Esophagus muscularis mucosa (tissue), 4 donors: ENCODE measurements around the gene MAP6. TPM values are rescaled to one million over a fixed set of nuclear protein-coding genes. Genes with fewer than 3 reads are reported as not detected.

ENCODE experiments used
- DNase-seq: peaks from one replicate; pipeline ENCODE4 v3.0.0-alpha.2; 2017; ENCODE audit errors: extremely low spot score
- H3K27ac ChIP-seq, 4 donors: fragments of 200-600 bp; sonication (generic); replicated peaks in 1 of 4; 1 replicate in 3 of 4; 2 replicates in 1 of 4; pipeline ENCODE4 v1.5.1; 2016 to 2019; ENCODE audit warnings: mild to moderate bottlenecking in 1 of 4
- H3K27me3 ChIP-seq, 4 donors: fragments of 200-600 bp; sonication (generic); one replicate each; pipeline versions ENCODE4 v1.5.1 to v1.6.0; 2016 to 2019
- H3K36me3 ChIP-seq, 4 donors: fragments of 200-600 bp; sonication (generic); one replicate each; pipeline ENCODE4 v1.5.1; 2016 to 2019
- H3K4me1 ChIP-seq, 4 donors: fragments of 200-600 bp; sonication (generic); one replicate each; pipeline ENCODE4 v1.5.1; 2016 to 2019
- H3K4me3 ChIP-seq, 4 donors: fragments of 200-600 bp; sonication (generic); 1 replicate in 2 of 4; 2 replicates in 2 of 4; pipeline ENCODE4 v1.5.1; 2016 to 2019; ENCODE audit warnings: mild to moderate bottlenecking in 4 of 4, moderate library complexity in 1 of 4
- H3K9me3 ChIP-seq, 4 donors: fragments of 200-600 bp; sonication (generic); 1 replicate in 3 of 4; 2 replicates in 1 of 4; pipeline ENCODE4 v1.5.1; 2016 to 2019
- CTCF ChIP-seq, 3 experiments: fragments of 200-600 bp in 2 of 3; fragments of 450-650 bp in 1 of 3; sonication (generic) in 2 of 3; IDR thresholded peaks; one replicate each; pipeline ENCODE4 v1.5.1; 2017 to 2019; ENCODE audit warnings: antibody characterized with exemption in 3 of 3, mild to moderate bottlenecking in 2 of 3, moderate library complexity in 1 of 3
- EP300 ChIP-seq: sonication (generic); formaldehyde crosslinking; IDR thresholded peaks from one replicate; pipeline ENCODE4 v1.6.1; 2017; ENCODE audit warnings: antibody characterized with exemption
- POLR2A ChIP-seq: fragments of 450-650 bp; IDR thresholded peaks from one replicate; pipeline ENCODE4 v1.6.1; 2017; ENCODE audit warnings: antibody characterized with exemption, moderate library complexity, mild to moderate bottlenecking, low read depth
- POLR2AphosphoS5 ChIP-seq, 2 donors: sonication (generic); formaldehyde crosslinking; IDR thresholded peaks; one replicate each; pipeline ENCODE4 v1.6.1; 2017; ENCODE audit warnings: antibody characterized with exemption in 2 of 2
- WGBS: methylation state at CpG from one replicate; pipeline ENCODE4 v1.1.5; 2018; 5-methylcytosine and 5-hydroxymethylcytosine counted together
- intact Hi-C: fragments of 100-400 bp; cut with DNase I; formaldehyde crosslinking; loops from one replicate; pipeline ENCODE4 v1.15.1; 2023
- total RNA-seq, 4 donors: library from RNA; depleted of rRNA; stranded (reverse); fragments of >200 nt; gene quantifications; one replicate each; pipeline versions ENCODE4 v1.1.0 to v1.2.1, GENCODE V29; 2016

MAP6 gene
- total RNA-seq, 4 donors from 2014 or later = 20.7 to 43.8 (median 30.5) TPM

GRCh38 chr11:75652936-75653335 lies 15.9 kb downstream of the MAP6 start:
- no peak overlapping the region for H3K4me3 ChIP-seq
- H3K9me3 ChIP-seq = no peaks in the 10 kb centered on the region
- no peaks in the 10 kb centered on the region for H3K27me3 ChIP-seq
- no peak overlapping the region for H3K27ac ChIP-seq
- no peak for DNase-seq
- H3K4me1 ChIP-seq = peaks cover 0 to 38% (median 30%) of the 10 kb centered on the region in 4 donors
- intact Hi-C loops = no loop called here
- H3K36me3 ChIP-seq = no peaks in the 10 kb centered on the region
- 88% methylated on average over 6 of the region's 6 CpGs for WGBS
- TF ChIP-seq POLR2AphosphoS5 (IDR thresholded peaks at IDR 0.05) (no peak), EP300 (no peak), POLR2A (no peak), CTCF (IDR thresholded peaks at IDR 0.05) (no peak)

- intact Hi-C loops = no loop called here
- no peak overlapping the region for H3K27ac ChIP-seq
- H3K27me3 ChIP-seq = no peaks in the 10 kb centered on the region
- peak; percentile 80 for DNase-seq
- H3K4me1 ChIP-seq = peaks cover 0 to 35% (median 29%) of the 10 kb centered on the region in 4 donors
- H3K4me3 ChIP-seq = no peak overlapping the region
- TF ChIP-seq EP300 (no peak), POLR2AphosphoS5 (IDR thresholded peaks at IDR 0.05) (no peak), POLR2A (no peak), CTCF (IDR thresholded peaks at IDR 0.05) (no peak)
- no peaks in the 10 kb centered on the region for H3K9me3 ChIP-seq
- H3K36me3 ChIP-seq = no peaks in the 10 kb centered on the region
- WGBS = 58% methylated on average over 4 of the region's 4 CpGs
Measured at GRCh38 chr11:75651218-75651617, 17.6 kb downstream of the MAP6 start.

GRCh38 chr11:75650167-75650723 lies 18.6 kb downstream of the MAP6 start:
- 90% methylated on average over 3 of the region's 3 CpGs for WGBS
- intact Hi-C loops = no loop called here
- H3K27me3 ChIP-seq = no peaks in the 10 kb centered on the region
- H3K27ac ChIP-seq = no peak overlapping the region
- peaks cover 0 to 25% (median 19%) of the 10 kb centered on the region in 4 donors for H3K4me1 ChIP-seq
- no peaks in the 10 kb centered on the region for H3K9me3 ChIP-seq
- H3K36me3 ChIP-seq = no peaks in the 10 kb centered on the region
- H3K4me3 ChIP-seq = no peak overlapping the region
- no peak for TF ChIP-seq CTCF (IDR thresholded peaks at IDR 0.05)
- no peak for TF ChIP-seq POLR2A
- peak; percentile 47 for DNase-seq

DNA sequence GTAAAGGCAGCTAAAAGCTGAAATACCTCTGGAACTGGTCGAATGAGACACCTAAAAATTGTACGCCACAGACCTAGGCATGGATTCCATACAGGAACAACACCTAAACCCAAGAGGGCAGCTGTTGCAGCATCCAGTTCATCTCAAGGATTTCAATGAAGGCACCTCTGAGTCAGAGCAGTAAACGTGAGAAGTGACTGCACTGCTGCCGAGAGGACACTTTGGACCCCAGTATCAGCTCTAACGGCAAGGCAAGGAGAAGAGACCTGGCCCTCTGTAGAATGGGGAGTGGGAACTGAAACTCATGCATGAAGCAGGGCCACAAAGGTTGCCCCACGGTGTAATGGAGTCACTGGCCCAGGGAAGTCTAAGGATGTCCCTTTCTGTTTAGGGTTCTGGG lies 23.9 kb downstream of the MAP6 start:
- Histone ChIP-seq H3K27ac (no peak overlapping the region), H3K9me3 (no peaks in the 10 kb centered on the region), H3K27me3 (no peaks in the 10 kb centered on the region), H3K4me1 (peaks cover under 1 to 33% (median 28%) of the 10 kb centered on the region in 4 donors), H3K4me3 (no peak overlapping the region), H3K36me3 (no peaks in the 10 kb centered on the region)
- 86% methylated on average over 6 of the region's 6 CpGs for WGBS
- TF ChIP-seq POLR2AphosphoS5 (IDR thresholded peaks at IDR 0.05) = no peak
- no peak for TF ChIP-seq CTCF (IDR thresholded peaks at IDR 0.05)
- TF ChIP-seq POLR2A = no peak
- no peak for TF ChIP-seq EP300
- DNase-seq = peak; percentile 34
- intact Hi-C loops = no loop called here

GRCh38 chr11:75644370-75644769 lies 24.5 kb downstream of the MAP6 start:
- no peaks in the 10 kb centered on the region for H3K27me3 ChIP-seq
- H3K4me1 ChIP-seq = peaks cover 4 to 39% (median 33%) of the 10 kb centered on the region in 4 donors
- no peaks in the 10 kb centered on the region for H3K36me3 ChIP-seq
- H3K9me3 ChIP-seq = no peaks in the 10 kb centered on the region
- H3K4me3 ChIP-seq = no peak overlapping the region
- H3K27ac ChIP-seq = no peak overlapping the region
- TF ChIP-seq CTCF (IDR thresholded peaks at IDR 0.05) = no peak
- intact Hi-C loops = no loop called here
- no peak for DNase-seq
